ENCODE results near the gene EGLN1. TPM values are rescaled to one million over a fixed set of nuclear protein-coding genes. Genes with fewer than 3 reads are reported as not detected.

Gene EGLN1
- total RNA-seq, 1 experiment from 2014 or later, result 29.0 TPM

DNA sequence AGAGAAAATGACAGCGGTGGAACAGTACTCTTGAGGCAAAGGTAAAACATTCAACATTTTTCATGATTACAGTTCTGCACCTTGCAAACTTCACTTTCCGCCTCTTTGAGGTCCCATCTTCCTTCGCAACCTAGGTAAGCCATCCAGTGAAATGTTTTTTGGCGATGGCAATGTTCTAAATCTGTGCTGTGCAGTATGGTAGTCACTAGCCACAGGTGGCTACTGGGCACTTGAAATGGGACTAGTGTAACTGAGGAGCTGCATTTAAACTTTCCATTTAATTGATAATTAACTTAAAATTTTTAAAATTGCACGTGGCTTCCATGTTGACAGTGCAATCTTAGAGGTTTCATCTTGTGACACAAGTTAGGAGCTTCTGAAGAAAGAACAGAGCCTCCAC, 97.4 kb downstream of the EGLN1 start:
- intact Hi-C loops (cut with micrococcal nuclease; ENCODE audit: unreplicated experiment) (no loop called here), in situ Hi-C loops (cut with HindIII; ENCODE audit: low pct_unique_long_range_greater_than_20kb, low sequenced_read_pairs) (no loop called here)
- TF ChIP-seq TCF7L2 (IDR thresholded peaks at IDR 0.05; ENCODE audit: low read depth, low read length) (no peak), SIN3A (IDR thresholded peaks at IDR 0.05; ENCODE audit: borderline replicate concordance, insufficient read depth, low read depth, low read length) (no peak), POLR2AphosphoS5 (IDR thresholded peaks at IDR 0.05; ENCODE audit: low read depth, low read length) (no peak)
- TF ChIP-seq, protein P1, sequence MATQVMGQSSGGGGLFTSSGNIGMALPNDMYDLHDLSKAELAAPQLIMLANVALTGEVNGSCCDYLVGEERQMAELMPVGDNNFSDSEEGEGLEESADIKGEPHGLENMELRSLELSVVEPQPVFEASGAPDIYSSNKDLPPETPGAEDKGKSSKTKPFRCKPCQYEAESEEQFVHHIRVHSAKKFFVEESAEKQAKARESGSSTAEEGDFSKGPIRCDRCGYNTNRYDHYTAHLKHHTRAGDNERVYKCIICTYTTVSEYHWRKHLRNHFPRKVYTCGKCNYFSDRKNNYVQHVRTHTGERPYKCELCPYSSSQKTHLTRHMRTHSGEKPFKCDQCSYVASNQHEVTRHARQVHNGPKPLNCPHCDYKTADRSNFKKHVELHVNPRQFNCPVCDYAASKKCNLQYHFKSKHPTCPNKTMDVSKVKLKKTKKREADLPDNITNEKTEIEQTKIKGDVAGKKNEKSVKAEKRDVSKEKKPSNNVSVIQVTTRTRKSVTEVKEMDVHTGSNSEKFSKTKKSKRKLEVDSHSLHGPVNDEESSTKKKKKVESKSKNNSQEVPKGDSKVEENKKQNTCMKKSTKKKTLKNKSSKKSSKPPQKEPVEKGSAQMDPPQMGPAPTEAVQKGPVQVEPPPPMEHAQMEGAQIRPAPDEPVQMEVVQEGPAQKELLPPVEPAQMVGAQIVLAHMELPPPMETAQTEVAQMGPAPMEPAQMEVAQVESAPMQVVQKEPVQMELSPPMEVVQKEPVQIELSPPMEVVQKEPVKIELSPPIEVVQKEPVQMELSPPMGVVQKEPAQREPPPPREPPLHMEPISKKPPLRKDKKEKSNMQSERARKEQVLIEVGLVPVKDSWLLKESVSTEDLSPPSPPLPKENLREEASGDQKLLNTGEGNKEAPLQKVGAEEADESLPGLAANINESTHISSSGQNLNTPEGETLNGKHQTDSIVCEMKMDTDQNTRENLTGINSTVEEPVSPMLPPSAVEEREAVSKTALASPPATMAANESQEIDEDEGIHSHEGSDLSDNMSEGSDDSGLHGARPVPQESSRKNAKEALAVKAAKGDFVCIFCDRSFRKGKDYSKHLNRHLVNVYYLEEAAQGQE (IDR thresholded peaks at IDR 0.05; ENCODE audit: insufficient read depth in 1 of 2, low read depth in 2 of 2, low read length in 1 of 2), result no peak
- TF ChIP-seq, protein P2, sequence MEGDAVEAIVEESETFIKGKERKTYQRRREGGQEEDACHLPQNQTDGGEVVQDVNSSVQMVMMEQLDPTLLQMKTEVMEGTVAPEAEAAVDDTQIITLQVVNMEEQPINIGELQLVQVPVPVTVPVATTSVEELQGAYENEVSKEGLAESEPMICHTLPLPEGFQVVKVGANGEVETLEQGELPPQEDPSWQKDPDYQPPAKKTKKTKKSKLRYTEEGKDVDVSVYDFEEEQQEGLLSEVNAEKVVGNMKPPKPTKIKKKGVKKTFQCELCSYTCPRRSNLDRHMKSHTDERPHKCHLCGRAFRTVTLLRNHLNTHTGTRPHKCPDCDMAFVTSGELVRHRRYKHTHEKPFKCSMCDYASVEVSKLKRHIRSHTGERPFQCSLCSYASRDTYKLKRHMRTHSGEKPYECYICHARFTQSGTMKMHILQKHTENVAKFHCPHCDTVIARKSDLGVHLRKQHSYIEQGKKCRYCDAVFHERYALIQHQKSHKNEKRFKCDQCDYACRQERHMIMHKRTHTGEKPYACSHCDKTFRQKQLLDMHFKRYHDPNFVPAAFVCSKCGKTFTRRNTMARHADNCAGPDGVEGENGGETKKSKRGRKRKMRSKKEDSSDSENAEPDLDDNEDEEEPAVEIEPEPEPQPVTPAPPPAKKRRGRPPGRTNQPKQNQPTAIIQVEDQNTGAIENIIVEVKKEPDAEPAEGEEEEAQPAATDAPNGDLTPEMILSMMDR (IDR thresholded peaks at IDR 0.05), result no peak
- ChIA-PET POLR2A (no interaction called here), CTCF (interaction anchor here (0.6 kb wide), 1 partner anchor 160 kb away, joined by 3 read pairs; no protein-coding TSS in a partner anchor)
- ATAC-seq (no peak), DNase-seq (ENCODE audit: low read depth, low spot score) (no peak)
- H3K4me1 ChIP-seq (ENCODE audit: control insufficient read depth, insufficient read depth, low read length), result no peaks in the 10 kb centered on the region
- no peak overlapping the region for H3K4me3 ChIP-seq (ENCODE audit: low read depth in 2 of 2, low read length in 2 of 2)
- no peaks in the 10 kb centered on the region for H3K27me3 ChIP-seq (ENCODE audit: control insufficient read depth, insufficient read depth, low read length)
- no peaks in the 10 kb centered on the region for H3K9me3 ChIP-seq (ENCODE audit: control insufficient read depth, insufficient read depth, low read depth, low read length)
- no TSS peak for BruUV-seq (replicated peaks)
- no peak overlapping the region for H3K27ac ChIP-seq (ENCODE audit: low read length)
- no peaks in the 10 kb centered on the region for H3K36me3 ChIP-seq (ENCODE audit: control insufficient read depth, insufficient read depth, low read length)

DNA sequence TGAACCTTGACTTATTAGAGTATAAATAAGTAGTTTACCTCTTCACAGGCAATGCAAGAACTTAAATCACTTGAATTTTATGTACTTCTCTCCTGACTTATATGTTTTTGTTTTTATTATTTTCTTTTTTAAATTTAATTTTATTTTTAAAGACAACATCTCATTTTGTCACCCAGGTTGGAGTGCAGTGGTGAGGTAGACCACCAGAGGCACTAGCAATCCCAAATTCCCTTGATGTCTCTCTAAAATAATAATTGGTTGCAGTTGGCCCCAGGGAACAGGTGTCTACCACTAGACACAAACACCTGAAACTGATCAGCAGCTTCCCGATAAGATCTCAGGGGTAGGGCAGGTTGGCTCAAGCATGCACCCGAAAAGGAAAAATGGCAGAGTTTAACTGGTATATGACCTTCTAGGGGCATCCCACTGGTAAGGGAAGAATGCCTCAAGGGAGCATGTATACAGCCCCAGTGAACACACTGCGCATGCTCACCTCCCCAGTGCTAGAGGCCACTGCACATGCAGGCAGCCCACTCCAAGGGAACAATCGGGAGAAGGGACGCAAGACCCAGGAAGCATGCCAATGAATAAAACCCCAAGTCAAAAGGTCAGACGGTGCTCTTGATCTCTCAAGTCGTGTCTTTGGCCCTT, 99.1 kb downstream of the EGLN1 start:
- Histone ChIP-seq H3K27me3 (ENCODE audit: control insufficient read depth, insufficient read depth, low read length) (no peaks in the 10 kb centered on the region), H3K9me3 (ENCODE audit: control insufficient read depth, insufficient read depth, low read depth, low read length) (no peaks in the 10 kb centered on the region), H3K27ac (ENCODE audit: low read length) (no peak overlapping the region), H3K4me1 (ENCODE audit: control insufficient read depth, insufficient read depth, low read length) (no peaks in the 10 kb centered on the region), H3K36me3 (ENCODE audit: control insufficient read depth, insufficient read depth, low read length) (no peaks in the 10 kb centered on the region), H3K4me3 (ENCODE audit: low read depth in 2 of 2, low read length in 2 of 2) (no peak overlapping the region)
- DNase-seq (ENCODE audit: low read depth, low spot score) (no peak), ATAC-seq (no peak)
- in situ Hi-C loops (cut with HindIII; ENCODE audit: low pct_unique_long_range_greater_than_20kb, low sequenced_read_pairs) (no loop called here), intact Hi-C loops (cut with micrococcal nuclease; ENCODE audit: unreplicated experiment) (no loop called here)
- no peak for TF ChIP-seq POLR2AphosphoS5 (IDR thresholded peaks at IDR 0.05; ENCODE audit: low read depth, low read length)
- TF ChIP-seq, protein P2 (IDR thresholded peaks at IDR 0.05), result no peak
- ChIA-PET POLR2A (no interaction called here), CTCF (no interaction called here)
- BruUV-seq (replicated peaks), result no TSS peak
